Mesenchymal stem cell (in vitro differentiated cells and primary cell): ENCODE data around the gene RHBDL1.

Source experiments
- DNase-seq: peaks from one replicate; pipeline ENCODE4 v3.0.0-alpha.2; 2013
- H2AFZ ChIP-seq: one replicate; pipeline ENCODE4 v1.6.1; 2013; ENCODE audit warnings: low read depth, mild to moderate bottlenecking, control low read depth, inconsistent platforms, low read length, moderate library complexity
- H2AK5ac ChIP-seq: 2 replicates; pipeline ENCODE4 v1.6.1; 2013; ENCODE audit warnings: low read length, moderate library complexity, mild to moderate bottlenecking, inconsistent platforms; ENCODE audit not compliant: severe bottlenecking
- H2BK120ac ChIP-seq: one replicate; pipeline ENCODE4 v1.6.1; 2013; ENCODE audit warnings: low read depth, mild to moderate bottlenecking, inconsistent platforms, low read length, moderate library complexity
- H2BK12ac ChIP-seq, 2 experiments: one replicate each; pipeline ENCODE4 v1.6.1; 2013; ENCODE audit warnings: inconsistent platforms in 2 of 2, low read length in 2 of 2, mild to moderate bottlenecking in 2 of 2, moderate library complexity in 2 of 2, control low read depth in 1 of 2
- H2BK15ac ChIP-seq: one replicate; pipeline ENCODE4 v1.6.1; 2013; ENCODE audit warnings: mild to moderate bottlenecking, low read depth, inconsistent platforms; ENCODE audit not compliant: poor library complexity, severe bottlenecking
- H2BK5ac ChIP-seq: 2 replicates; pipeline ENCODE4 v1.6.1; 2013; ENCODE audit warnings: low read depth, mild to moderate bottlenecking, low read length, control low read depth, inconsistent platforms; ENCODE audit not compliant: poor library complexity, severe bottlenecking
- H3K14ac ChIP-seq, 2 experiments: one replicate each; pipeline ENCODE4 v1.6.1; 2013; ENCODE audit warnings: inconsistent platforms in 2 of 2, low read length in 2 of 2, control low read depth in 1 of 2, mild to moderate bottlenecking in 1 of 2, moderate library complexity in 1 of 2
- H3K18ac ChIP-seq, 2 experiments: one replicate each; pipeline ENCODE4 v1.6.1; 2013; ENCODE audit warnings: inconsistent platforms in 2 of 2, low read length in 2 of 2, control low read depth in 1 of 2, low read depth in 1 of 2, mild to moderate bottlenecking in 1 of 2
- H3K23ac ChIP-seq, 2 experiments: one replicate each; pipeline ENCODE4 v1.6.1; 2013; ENCODE audit warnings: inconsistent platforms in 2 of 2, low read length in 2 of 2, mild to moderate bottlenecking in 2 of 2, moderate library complexity in 2 of 2, control low read depth in 1 of 2
- H3K27ac ChIP-seq: 2 replicates; pipeline ENCODE4 v1.5.1; 2013; ENCODE audit warnings: mild to moderate bottlenecking, moderate library complexity, low read length, control low read depth, inconsistent platforms; ENCODE audit not compliant: poor library complexity, severe bottlenecking
- H3K27me3 ChIP-seq, 2 experiments: 2 replicates each; pipeline versions ENCODE4 v1.6.1 to v1.7.0; 2013; ENCODE audit warnings: low read length in 2 of 2, mild to moderate bottlenecking in 2 of 2, moderate library complexity in 2 of 2, control low read depth in 1 of 2, inconsistent platforms in 1 of 2; ENCODE audit not compliant: control insufficient read depth in 1 of 2, insufficient read depth in 1 of 2
- H3K36me3 ChIP-seq, 2 experiments: 2 replicates each; pipeline versions ENCODE4 v1.6.1 to v1.7.0; 2013; ENCODE audit warnings: low read length in 2 of 2, control low read depth in 1 of 2, inconsistent platforms in 1 of 2, low read depth in 1 of 2, mild to moderate bottlenecking in 1 of 2; ENCODE audit not compliant: insufficient read depth in 2 of 2, control insufficient read depth in 1 of 2
- H3K4ac ChIP-seq, 2 experiments: one replicate each; pipeline ENCODE4 v1.6.1; 2013; ENCODE audit warnings: inconsistent platforms in 2 of 2, low read length in 2 of 2, mild to moderate bottlenecking in 2 of 2, moderate library complexity in 2 of 2, control low read depth in 1 of 2, low read depth in 1 of 2
- H3K4me1 ChIP-seq: 2 replicates; pipeline ENCODE4 v1.6.1; 2013; ENCODE audit warnings: low read depth, low read length, control low read depth; ENCODE audit not compliant: control insufficient read depth, insufficient read depth
- H3K4me2 ChIP-seq: 2 replicates; pipeline ENCODE4 v1.6.1; 2013; ENCODE audit warnings: low read length, mild to moderate bottlenecking, inconsistent platforms; ENCODE audit not compliant: poor library complexity, severe bottlenecking
- H3K4me3 ChIP-seq, 2 experiments: 2 replicates each; pipeline versions ENCODE4 v1.5.1 to v1.7.0; 2013; ENCODE audit warnings: low read length in 2 of 2, mild to moderate bottlenecking in 2 of 2, control low read depth in 1 of 2, low read depth in 1 of 2; ENCODE audit not compliant: insufficient read depth in 1 of 2
- H3K79me1 ChIP-seq: replicated peaks from 2 replicates; pipeline ENCODE4 v1.6.1; 2013; ENCODE audit warnings: mild to moderate bottlenecking, control low read depth, low read length, inconsistent platforms; ENCODE audit not compliant: poor library complexity, severe bottlenecking
- H3K9ac ChIP-seq: 2 replicates; pipeline ENCODE4 v1.7.0; 2013; ENCODE audit warnings: mild to moderate bottlenecking, low read length, moderate library complexity
- H3K9me3 ChIP-seq: 2 replicates; pipeline ENCODE4 v1.7.0; 2013; ENCODE audit warnings: mild to moderate bottlenecking, low read length; ENCODE audit not compliant: control insufficient read depth
- H4K8ac ChIP-seq: one replicate; pipeline ENCODE4 v1.6.1; 2013; ENCODE audit warnings: inconsistent platforms, mild to moderate bottlenecking, low read length, moderate library complexity
- H4K91ac ChIP-seq: one replicate; pipeline ENCODE4 v1.6.1; 2013; ENCODE audit warnings: mild to moderate bottlenecking, low read length, inconsistent platforms
- WGBS: methylation state at CpG from one replicate; pipeline ENCODE4 v1.1.7; 2013; ENCODE audit warnings: mixed read lengths; 5-methylcytosine and 5-hydroxymethylcytosine counted together

Gene RHBDL1

GRCh38 chr16:692356-693108, 17.1 kb downstream of the RHBDL1 start:
- Histone ChIP-seq H3K27ac (no peak overlapping the region), H3K4me1 (peaks cover 37% of the 10 kb centered on the region), H3K9ac (no peak overlapping the region), H2BK15ac (no peak overlapping the region), H3K4me3 (no peak overlapping the region), H3K79me1 (peaks cover 15% of the 10 kb centered on the region), H3K9me3 (no peaks in the 10 kb centered on the region), H4K91ac (no peak overlapping the region), H3K23ac (no peak overlapping the region), H2BK5ac (no peak overlapping the region), H2AK5ac (no peak overlapping the region), H3K4ac (no peak overlapping the region), H3K4me2 (no peak overlapping the region), H2BK120ac (no peak overlapping the region), H2AFZ (no peak overlapping the region), H2BK12ac (no peak overlapping the region), H4K8ac (no peak overlapping the region), H3K36me3 (peaks cover 4 to 16% of the 10 kb centered on the region in 2 experiments), H3K18ac (no peak overlapping the region), H3K14ac (no peak overlapping the region), H3K27me3 (peaks cover 49% of the 10 kb centered on the region in 2 experiments)
- no peak for DNase-seq
- WGBS: 100% methylated on average over 6 of the region's 10 CpGs

GRCh38 chr16:693364-693763, 17.9 kb downstream of the RHBDL1 start:
- no peak overlapping the region for H3K23ac ChIP-seq
- no peak overlapping the region for H2BK120ac ChIP-seq
- no peak overlapping the region for H4K91ac ChIP-seq
- no peak for DNase-seq
- H2BK5ac ChIP-seq: no peak overlapping the region
- no peak overlapping the region for H3K4me2 ChIP-seq
- H3K27ac ChIP-seq: no peak overlapping the region
- no peak overlapping the region for H4K8ac ChIP-seq
- H3K14ac ChIP-seq: no peak overlapping the region
- no peak overlapping the region for H3K18ac ChIP-seq
- no peak overlapping the region for H2BK15ac ChIP-seq
- 54% methylated on average over 22 of the region's 22 CpGs for WGBS
- no peak overlapping the region for H3K9ac ChIP-seq
- H2AK5ac ChIP-seq: no peak overlapping the region
- no peak overlapping the region for H2AFZ ChIP-seq
- H3K36me3 ChIP-seq: peaks cover 0 to 10% of the 10 kb centered on the region in 2 experiments
- H3K9me3 ChIP-seq: no peaks in the 10 kb centered on the region
- peaks cover 51 to 52% of the 10 kb centered on the region in 2 experiments for H3K27me3 ChIP-seq
- H3K4ac ChIP-seq: no peak overlapping the region
- no peak overlapping the region for H2BK12ac ChIP-seq
- peaks cover 36% of the 10 kb centered on the region for H3K4me1 ChIP-seq
- peaks cover 15% of the 10 kb centered on the region for H3K79me1 ChIP-seq
- no peak overlapping the region for H3K4me3 ChIP-seq

- no peak overlapping the region for H4K91ac ChIP-seq
- H2BK12ac ChIP-seq: no peak overlapping the region
- H3K4me3 ChIP-seq: no peak overlapping the region
- H3K4me1 ChIP-seq: peaks cover 32% of the 10 kb centered on the region
- no peak overlapping the region for H2BK5ac ChIP-seq
- no peak overlapping the region for H3K18ac ChIP-seq
- no peak overlapping the region for H3K4ac ChIP-seq
- H3K79me1 ChIP-seq: peaks cover 11% of the 10 kb centered on the region
- H3K36me3 ChIP-seq: peaks cover 0 to 6% of the 10 kb centered on the region in 2 experiments
- H3K27ac ChIP-seq: no peak overlapping the region
- H3K27me3 ChIP-seq: peaks cover 54 to 55% of the 10 kb centered on the region in 2 experiments
- no peak overlapping the region for H3K23ac ChIP-seq
- no peaks in the 10 kb centered on the region for H3K9me3 ChIP-seq
- 8% methylated on average over 35 of the region's 37 CpGs for WGBS
- DNase-seq: no peak
- no peak overlapping the region for H3K14ac ChIP-seq
- no peak overlapping the region for H4K8ac ChIP-seq
- H2BK15ac ChIP-seq: no peak overlapping the region
- H2AFZ ChIP-seq: no peak overlapping the region
- no peak overlapping the region for H2BK120ac ChIP-seq
- no peak overlapping the region for H3K4me2 ChIP-seq
- H2AK5ac ChIP-seq: no peak overlapping the region
- H3K9ac ChIP-seq: no peak overlapping the region
Observed at GRCh38 chr16:693766-694165, 18.3 kb downstream of the RHBDL1 start.

- H2BK15ac ChIP-seq: no peak overlapping the region
- no peak overlapping the region for H2BK12ac ChIP-seq
- H2BK5ac ChIP-seq: no peak overlapping the region
- no peak overlapping the region for H2AFZ ChIP-seq
- H3K4me2 ChIP-seq: no peak overlapping the region
- peaks cover 6% of the 10 kb centered on the region for H3K79me1 ChIP-seq
- H3K4me1 ChIP-seq: peaks cover 27% of the 10 kb centered on the region
- H3K27ac ChIP-seq: no peak overlapping the region
- no peak overlapping the region for H3K9ac ChIP-seq
- no peak overlapping the region for H3K4me3 ChIP-seq
- no peak overlapping the region for H2AK5ac ChIP-seq
- no peak overlapping the region for H3K4ac ChIP-seq
- no peak overlapping the region for H3K18ac ChIP-seq
- no peaks in the 10 kb centered on the region for H3K9me3 ChIP-seq
- H3K14ac ChIP-seq: no peak overlapping the region
- H3K27me3 ChIP-seq: peaks cover 59 to 60% of the 10 kb centered on the region in 2 experiments
- H4K8ac ChIP-seq: no peak overlapping the region
- peaks cover 0 to 3% of the 10 kb centered on the region in 2 experiments for H3K36me3 ChIP-seq
- H3K23ac ChIP-seq: no peak overlapping the region
- 4% methylated on average over 49 of the region's 64 CpGs for WGBS
- DNase-seq: no peak
- no peak overlapping the region for H2BK120ac ChIP-seq
- H4K91ac ChIP-seq: no peak overlapping the region
Observed at GRCh38 chr16:694187-694862, 18.9 kb downstream of the RHBDL1 start.
